HG03196 (cell line): Measurements from ENCODE around the gene ETV4.
A peak's percentile ranks its signal among the peaks of the same experiment; 100 is the strongest.

Source experiments
- ATAC-seq: cut with Tn5 transposase; IDR thresholded peaks from one replicate; pipeline ENCODE4 v1.9.1; 2021; ENCODE audit not compliant: unreplicated experiment

ETV4 gene

DNA sequence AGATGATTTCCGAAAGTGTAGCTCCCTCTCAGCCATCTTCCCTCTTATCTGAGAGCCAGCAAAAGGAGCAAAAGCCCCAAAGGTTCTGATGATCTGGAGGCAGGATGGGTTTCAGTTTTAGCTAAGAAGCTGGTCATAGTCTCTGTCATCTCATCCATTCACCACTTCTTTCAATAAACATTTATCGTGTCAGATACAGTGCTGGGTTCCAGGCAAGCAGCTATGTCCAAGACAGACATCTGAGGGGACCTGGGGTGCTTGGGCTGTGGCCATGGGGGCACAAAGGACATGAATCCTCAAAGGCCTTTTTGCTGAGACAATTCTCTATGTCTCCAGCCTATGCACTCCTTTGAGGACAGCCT, 1.0 kb upstream of the ETV4 start:
- no peak for ATAC-seq

DNA sequence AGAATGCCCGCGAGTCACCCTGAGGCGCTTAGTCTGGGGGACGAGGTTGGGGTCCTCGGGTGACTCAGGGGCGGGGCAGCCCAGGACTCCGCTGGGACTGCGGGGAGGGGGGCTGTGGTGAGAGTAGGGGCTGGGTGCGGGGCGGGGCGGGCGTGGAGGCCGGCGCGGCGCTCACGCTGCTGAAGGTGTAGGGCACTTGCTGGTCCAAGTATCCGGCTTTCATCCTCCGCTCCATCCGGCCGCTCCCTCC, 832 bp downstream of the ETV4 start:
- peak; percentile 8 for ATAC-seq

DNA sequence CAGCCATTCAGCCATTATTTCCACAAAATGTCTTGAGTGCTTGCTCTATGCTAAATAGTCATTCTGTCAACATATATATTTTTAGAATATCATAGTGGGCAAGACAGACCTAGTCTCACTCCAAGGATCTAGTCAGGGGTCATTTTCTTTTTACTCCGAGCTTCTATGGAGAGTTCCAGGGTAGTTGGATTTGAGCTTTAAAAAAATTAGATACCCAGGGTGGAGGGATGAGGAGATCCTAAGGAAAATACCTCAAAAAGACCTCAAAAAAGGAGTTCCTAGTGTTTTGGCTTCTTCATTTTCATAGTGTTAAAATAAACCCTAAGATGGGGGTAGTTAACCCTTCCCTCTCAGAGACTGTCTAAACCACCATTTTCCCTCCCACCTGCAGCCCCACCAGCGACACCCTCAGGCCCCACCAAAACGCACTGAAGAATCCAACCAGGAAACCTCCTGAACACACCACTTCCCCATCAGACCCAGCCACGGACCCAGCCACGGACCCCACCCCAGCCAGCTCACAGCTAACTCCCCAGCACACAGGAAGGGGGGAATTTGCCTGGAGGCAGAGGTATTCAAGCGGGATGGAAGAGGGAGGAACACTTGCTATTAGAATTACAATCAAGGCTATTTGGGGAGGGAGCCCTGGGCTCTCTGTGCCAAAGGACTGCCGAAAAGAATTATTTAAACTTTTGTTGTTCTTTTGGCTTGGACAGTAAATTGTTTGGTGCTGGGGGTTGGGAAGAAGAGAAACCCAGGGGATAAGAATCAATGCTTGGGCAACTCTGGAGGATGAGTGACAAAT, 2.2 kb downstream of the ETV4 start:
- ATAC-seq, result no peak

DNA sequence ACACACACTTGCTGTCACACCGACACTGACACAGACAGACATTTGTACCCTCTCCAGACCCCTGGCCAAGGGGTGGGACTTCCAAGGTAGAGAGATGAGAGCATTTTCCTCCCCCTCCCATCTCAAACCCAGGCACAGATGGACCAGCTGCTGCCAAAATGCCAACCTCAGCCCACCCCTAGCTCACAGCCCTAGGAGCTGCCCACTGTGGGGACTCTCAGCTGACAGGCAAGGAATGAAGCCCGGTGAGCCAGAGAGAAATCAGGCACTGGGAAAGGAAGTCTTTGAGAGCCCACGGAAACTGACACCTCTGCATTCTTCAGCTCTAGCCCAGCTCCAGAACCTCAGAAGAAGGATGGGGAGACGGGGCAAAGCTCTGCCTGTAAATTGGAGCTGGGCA, 2.8 kb downstream of the ETV4 start:
- no peak for ATAC-seq

DNA sequence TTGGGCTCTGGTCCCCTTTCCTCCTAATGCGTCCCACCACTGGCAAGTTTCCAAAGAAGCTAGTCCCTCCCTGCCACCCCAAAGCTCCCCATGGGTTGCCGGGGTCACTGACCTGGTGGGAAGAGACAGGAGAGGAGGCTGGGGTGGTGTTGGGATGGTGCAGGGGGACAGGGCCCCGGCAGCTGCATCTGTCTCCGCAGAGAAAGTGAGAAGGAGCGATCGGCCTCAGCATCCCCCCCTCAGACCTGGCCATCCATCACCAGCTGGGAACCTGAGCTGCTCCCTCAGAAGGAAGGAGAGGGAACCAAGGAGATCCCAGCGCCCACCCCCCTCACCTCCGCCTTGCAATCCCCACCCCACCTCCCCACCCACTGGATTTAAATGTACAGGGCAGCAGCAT, 3.3 kb downstream of the ETV4 start:
- ATAC-seq, result no peak

DNA sequence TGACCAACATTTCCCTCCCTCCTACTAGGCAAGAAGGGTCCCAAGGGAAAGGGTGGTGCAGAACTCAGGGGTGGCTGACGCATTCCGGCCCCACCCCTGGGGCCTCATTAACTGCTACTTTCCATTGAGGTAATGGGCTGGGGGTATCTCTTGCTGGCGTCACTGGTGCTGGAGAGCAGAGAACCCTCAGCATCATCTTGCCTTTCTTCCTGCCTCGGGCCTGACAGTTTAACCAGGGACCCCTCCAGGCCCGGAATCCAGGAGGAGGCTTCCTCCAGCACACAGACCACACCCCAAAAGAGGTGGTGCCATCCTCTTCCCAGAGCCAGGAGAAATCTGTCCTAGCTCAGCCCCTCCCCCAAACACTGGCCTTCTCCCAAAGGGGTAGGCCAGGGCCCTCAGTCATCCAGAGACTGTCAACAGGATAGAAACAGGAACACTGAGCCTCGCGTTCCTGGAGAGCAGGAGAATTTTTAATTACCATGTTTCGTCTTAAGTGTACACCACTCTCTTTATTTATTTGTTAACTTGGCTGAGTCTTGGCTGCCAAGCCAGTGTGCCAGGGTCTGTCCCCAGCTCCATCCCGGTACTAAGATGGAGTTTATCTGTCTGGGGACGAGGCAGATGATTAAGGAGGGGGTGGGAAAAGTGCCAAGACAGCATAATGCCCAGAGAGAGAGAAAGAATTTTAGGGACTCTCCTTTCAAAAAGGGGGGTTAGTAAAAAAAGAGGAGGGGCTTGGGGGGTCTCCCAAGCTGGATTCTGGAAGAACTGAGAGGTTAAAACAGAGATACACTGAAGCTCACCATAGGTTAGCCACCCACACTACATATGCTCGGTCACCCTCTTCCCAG, 5.1 kb downstream of the ETV4 start:
- no peak for ATAC-seq

DNA sequence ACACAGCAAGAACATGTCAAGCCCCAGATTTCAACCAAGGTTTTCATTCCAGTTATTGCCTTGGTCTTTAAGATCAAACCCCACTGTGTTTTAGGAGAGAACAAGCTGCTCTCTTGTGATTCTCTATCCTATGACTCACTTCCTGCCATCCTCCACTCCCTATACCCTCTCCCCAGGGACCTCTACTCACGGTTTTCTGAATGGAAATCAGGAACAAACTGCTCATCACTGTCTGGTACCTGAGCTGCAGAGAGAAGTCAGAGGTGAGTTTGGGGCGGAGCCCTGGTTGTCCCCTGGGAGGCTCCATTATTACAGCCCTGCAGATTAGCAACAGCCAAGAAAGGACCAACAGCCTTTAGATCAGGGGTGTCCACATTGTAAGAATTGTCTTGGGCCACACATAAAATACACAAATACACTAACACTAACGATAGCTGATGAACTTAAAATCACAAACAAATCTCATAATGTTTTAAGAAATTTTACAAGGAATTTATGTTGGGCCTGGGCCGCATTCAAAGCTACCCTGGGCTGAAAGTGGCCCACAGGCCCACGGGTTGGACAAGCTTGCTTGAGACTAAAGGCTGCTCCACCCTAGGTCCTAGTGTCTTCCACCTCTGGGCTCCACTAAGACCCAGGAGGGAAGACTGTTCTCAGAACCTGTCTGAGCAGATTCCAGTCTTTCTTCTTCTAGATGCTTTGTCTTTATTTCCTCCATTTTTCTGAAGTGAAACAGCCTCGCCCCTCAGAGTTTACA, 9.7 kb downstream of the ETV4 start:
- ATAC-seq, result no peak

DNA sequence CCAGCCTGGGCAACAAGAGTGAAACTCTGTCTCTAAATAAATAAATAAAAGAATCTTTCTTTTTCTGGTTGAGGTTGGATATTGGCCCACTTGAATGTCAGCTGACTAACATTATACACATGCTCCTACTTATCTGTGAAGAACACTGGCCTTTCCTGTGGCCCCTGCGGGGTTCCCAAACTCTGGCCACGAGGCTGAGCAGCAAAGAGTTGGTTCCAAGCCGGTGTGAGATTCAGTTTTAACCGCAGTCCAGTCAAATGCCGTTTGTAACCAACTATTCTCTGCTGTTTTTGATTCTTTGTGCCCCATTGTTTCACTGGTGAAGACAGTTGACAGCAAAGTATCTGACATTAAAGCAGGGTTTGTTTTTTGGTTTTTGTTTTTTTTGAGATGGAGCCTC, 11.2 kb downstream of the ETV4 start:
- ATAC-seq, result no peak

DNA sequence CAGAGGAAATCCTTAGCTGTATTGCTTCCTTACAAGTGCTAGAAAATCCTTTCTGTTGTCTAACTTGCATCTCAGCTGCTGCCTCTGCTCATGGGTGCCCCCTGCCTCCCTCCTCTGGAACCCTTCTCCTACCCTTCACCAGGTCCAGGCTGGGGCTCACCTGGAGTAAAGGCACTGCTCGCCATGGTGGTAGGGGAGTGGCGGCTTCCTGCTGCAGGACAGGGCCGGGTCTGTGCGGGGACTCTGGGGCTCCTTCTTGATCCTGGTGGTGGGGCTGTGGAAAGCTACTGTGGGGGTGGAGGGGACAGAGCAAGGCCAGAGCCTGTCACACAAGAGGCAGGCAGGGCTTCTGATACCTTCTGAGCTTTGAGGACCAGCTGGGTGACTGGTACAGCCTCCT, 12.4 kb downstream of the ETV4 start:
- ATAC-seq, result no peak

DNA sequence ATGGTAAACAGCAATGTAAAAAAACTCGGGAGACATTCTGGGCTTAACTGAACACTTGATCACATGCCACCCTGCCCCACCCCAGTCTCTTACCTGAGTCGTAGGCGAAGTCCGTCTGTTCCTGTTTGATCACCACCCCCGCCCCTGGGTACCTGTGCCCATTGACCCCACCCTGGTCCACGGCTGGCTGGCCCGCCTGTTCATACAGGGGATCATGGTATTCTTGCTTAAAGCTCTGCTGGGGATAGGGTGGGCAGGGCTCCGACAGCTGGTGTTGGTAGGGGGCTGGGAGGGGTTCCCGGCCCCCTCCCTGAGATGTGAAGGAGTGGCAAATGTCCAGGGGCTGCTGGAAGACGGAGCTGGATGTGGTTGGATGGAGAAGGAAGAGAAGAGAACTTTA, 13.6 kb downstream of the ETV4 start:
- ATAC-seq, result no peak

DNA sequence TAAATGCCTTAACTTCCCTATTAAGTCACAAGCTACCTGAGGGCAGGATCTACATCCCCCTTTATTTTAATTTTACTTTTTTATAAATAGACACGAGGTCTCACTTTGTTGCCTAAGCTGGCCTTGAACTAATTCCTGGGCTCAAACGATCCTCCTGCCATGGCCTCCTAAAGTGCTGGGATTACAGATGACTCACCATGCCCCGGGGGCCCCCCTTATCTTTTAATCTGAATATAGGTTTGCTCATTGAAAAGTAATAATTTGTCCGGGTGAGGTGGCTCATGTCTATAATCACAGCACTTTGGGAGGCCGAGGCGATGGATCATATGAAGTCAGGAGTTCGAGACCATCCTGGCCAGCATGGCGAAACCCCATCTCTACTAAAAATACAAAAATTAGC, 14.2 kb downstream of the ETV4 start:
- no peak for ATAC-seq

DNA sequence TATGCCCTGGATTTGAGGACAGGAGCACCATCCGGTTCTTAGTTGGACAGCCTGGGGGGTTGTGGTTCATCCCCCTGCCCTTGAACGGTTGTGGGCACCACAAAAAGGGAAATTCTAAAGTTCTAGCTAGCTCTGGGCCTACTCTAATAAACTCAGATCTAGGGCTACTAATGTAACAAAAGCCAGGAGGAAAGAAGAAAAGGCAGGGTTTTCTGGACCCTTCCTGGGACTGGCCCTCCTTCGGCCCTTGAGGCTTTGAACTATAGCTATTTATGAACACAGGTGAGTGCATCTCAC, 15.1 kb downstream of the ETV4 start:
- no peak for ATAC-seq

DNA sequence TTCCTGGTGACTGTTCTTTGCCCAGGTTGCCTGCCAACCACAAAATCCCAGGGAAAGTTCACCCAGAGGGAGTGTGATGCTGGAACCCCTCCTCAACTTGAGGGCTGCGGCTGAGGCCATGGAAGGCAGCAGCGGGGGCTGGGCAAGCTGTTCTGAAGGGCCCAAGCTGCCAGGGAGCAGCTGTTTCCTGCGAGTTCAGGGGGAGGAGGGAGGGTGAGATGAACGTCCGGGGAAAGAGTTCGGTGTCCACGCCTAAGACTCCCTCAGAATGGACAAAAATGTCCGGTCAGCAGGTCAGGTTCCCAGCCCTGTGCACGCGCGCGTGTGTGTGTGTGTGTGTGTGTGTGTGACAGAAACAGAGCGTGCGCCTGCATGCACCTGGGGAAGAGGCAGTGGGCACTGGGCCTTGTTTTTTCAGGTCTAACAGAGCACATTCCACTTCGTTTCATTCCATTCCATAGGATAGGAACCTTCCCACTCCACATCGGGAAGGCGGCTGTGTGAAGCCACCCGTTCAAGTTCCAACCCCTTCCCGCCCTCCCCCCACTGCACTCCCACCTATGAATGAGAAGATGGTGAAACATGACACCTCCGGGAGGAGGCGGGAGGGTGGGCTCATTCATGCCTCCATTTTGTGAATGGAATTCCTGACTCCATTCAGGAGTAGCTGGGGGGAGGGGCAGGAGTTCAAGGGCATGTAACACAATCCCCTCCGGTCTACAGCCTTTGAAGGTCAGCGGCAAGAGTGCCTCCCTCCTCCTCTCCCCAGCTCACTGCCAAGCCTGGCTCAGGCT, 15.7 kb downstream of the ETV4 start:
- ATAC-seq, result no peak

DNA sequence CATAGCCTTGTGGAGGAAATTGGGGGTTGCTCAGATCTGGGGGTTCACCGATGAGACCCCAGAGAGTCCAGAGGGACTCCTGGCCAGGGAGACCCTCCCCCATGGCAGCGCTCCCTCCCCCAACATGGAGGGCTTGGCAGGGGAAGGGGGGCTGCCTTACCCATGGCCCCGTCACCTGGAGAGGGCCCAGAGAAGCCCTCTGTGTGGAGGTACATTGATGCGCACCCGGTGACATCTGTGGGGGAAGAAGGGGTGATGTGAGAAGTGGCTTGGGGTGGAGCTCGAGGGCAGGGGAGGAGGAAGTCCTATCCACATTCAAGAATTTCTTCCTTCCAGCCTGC, 16.2 kb downstream of the ETV4 start:
- ATAC-seq, result no peak

DNA sequence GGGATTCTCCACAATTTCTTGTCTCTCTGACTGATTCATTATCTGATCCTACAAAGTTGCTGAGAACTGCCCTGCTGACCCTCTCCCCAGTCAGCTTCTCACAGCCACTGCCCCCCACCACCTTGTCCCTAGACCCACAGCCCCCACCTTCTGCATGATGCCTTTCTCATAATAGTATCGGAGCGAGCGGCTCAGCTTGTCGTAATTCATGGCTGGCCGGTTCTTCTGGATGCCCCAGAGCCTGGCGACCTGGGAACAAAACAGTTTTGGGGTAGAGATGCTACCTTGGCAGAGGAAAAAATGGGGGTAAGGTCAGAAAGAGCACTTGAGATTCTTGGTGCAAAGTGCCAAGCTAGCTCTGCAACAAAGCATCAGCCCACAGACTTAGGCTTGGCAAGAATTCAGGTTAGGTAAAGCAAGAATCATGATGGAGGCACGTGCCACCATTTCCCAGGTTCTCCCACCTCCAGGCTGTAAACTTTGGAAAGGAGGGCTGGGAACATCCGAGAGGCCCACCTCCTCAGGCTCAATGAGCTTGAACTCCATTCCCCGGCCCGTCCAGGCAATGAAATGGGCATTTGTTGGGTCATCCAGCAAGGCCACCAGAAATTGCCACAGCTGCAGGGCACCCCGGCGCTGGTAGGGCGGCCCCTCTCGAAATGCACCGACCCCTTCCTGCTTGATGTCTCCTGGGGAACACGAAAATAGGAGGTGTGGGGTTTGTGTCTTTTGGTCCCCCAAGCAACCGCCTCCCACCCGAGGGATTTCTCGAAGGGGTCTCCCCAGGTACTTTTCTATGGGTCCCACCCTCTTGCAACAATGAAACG, 16.9 kb downstream of the ETV4 start:
- no peak for ATAC-seq

DNA sequence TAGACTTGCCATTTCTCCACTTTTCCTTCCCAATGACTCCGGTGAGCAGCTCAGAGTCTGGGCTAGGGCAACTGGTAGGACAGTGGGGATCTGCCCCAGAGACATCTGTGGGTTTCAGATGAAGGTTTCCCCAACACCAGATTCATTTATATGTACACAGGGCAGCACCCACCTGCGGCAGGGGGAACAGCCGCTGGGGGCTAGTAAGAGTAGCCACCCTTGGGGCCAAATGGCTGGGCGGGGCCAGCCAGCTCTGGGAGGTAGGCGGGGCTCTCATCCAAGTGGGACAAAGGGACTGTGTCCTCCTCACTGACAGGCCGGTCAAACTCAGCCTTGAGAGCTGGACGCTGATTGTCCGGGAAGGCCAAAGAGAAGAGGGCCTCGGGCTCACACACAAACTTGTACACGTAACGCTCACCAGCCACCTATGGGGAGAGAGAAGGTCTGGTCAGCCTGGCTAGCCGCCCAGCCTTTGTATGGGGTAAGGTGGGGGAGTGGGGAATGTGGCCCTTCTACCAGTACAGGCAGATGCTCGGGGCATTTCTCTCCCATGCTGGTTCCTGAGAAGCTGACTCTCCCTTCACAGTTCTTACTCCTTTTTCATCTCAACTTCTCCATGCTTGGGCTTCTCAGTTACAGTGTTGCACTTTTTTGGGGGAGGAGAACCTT, 17.7 kb downstream of the ETV4 start:
- no peak for ATAC-seq

DNA sequence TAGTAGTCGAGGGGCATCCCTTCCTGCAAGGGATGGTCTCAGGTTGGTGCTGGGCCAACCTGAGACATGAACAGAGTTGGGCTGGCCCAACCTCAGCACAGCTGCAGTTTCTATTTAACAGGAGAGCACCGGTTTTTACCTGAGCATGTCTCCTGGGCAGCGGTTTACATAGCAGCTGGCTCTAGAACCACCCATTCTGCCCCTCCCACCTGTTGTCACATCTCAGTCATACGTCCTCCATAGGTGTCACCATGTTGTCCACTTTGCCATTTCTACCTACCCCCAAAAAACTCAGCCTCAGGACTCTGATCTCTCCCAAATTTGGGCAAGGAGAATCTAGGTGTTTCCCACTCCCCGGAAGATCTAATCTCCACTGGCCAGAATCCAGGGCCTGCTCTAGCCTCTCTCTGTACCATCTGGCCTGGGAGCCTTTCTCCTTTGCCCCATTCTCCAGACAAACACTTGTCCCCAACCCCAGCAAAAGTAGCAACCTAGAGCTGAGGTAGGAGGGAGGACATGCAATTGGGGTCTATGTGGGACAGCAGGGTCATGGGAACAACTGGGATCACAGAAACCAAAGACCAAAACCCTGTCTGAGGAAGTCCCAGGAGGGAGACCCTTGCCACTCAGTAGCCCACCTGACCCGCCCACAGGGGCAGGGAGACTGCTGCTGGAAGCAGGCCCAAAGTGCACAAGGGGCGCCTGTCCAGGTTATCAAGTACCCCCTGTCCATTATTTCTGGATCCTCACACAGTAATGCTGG, 19.1 kb downstream of the ETV4 start:
- ATAC-seq, result no peak

DNA sequence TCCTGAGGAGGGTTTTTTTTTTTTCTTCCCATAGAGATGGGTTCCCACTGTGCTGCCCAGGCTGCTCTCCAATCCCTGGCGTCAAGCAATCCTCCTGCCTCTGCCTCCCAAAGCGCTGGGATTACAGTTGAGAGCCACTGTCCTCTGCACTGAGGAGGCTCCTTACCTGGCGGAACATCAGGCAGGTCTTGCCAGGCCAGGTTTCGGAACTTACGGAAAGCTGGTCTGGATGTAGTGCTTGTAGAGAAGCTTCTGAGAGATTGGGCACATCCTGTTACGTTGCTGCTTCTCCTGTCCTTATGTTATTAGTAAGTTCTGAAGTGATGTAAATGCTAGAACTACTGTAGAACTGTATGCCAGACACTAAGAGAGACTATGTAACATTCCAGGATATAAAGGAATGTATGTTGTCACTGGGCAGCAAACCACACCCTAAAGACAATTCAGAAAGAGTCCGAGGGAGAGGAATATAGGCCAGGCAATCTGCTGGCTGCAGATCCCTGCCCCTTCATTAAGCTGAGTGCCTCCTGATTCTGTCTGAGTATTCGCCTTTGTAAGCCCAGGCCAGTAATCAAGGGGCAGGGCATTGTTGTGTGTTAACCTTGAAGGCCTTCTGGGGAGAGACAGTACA, 21.1 kb downstream of the ETV4 start:
- no peak for ATAC-seq

DNA sequence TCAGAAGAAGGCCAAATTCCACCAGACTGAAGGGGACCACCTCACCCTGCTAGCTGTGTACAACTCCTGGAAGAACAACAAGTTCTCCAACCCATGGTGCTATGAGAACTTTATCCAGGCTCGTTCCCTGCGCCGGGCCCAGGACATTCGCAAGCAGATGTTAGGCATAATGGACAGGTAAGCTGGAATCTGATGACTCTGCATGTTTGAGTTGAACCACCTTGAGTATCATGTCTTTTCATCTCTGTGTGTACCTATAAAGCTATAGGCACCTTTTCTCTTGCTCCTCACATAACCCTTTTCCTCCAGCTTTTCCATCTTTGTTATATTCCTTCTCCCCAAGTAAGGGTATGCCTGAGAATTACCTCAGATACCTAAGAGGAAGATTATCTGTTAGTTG, 24.8 kb downstream of the ETV4 start:
- ATAC-seq, result no peak
